ENCODE measurements around the gene MYT1.

- TF ChIP-seq CTCF (IDR thresholded peaks at IDR 0.05) (no peak), POLR2A (IDR thresholded peaks at IDR 0.05) (no peak), POLR2AphosphoS5 (IDR thresholded peaks at IDR 0.05; ENCODE audit: insufficient read depth in 1 of 2, low read depth in 1 of 2) (peak in 1 of 2 donors; percentile 16)
Observed at GRCh38 chr20:64151633-64152530, 12.4 kb upstream of the MYT1 start.
